Astrocyte (in vitro differentiated cells and primary cell): Measurements from ENCODE around the gene ATP13A2. TPM values are rescaled to one million over a fixed set of nuclear protein-coding genes. Genes with fewer than 3 reads are reported as not detected.
"Not testable (repeated sequence)": the region's sequence is repeated elsewhere in the genome, so short reads cannot be mapped to it uniquely, and the experiment has no call there.

Source experiments
- DNase-seq: peaks from one replicate; pipeline ENCODE4 v3.0.0-alpha.2; 2010; ENCODE audit warnings: low read depth
- FAIRE-seq: peaks from 2 replicates; lab custom pipeline; 2011; peaks lifted over from hg19 to GRCh38; lab: Jason Lieb, UNC
- H2AFZ ChIP-seq: 2 replicates; pipeline ENCODE4 v1.6.0; 2012; ENCODE audit warnings: low read depth, low read length, inconsistent platforms
- H3K27ac ChIP-seq: 2 replicates; pipeline ENCODE4 v1.5.1; 2011; ENCODE audit warnings: low read depth, low read length, inconsistent platforms
- H3K27me3 ChIP-seq: 2 replicates; pipeline ENCODE4 v1.6.0; 2011; ENCODE audit warnings: low read length, inconsistent platforms; ENCODE audit not compliant: insufficient read depth
- H3K36me3 ChIP-seq: 2 replicates; pipeline ENCODE4 v1.5.1; 2011; ENCODE audit warnings: low read length, inconsistent platforms; ENCODE audit not compliant: insufficient read depth
- H3K4me1 ChIP-seq: 2 replicates; pipeline ENCODE4 v1.5.1; 2011; ENCODE audit warnings: low read length, inconsistent platforms; ENCODE audit not compliant: insufficient read depth
- H3K4me2 ChIP-seq: 2 replicates; pipeline ENCODE4 v1.6.0; 2012; ENCODE audit warnings: low read length, inconsistent platforms
- H3K4me3 ChIP-seq: 2 replicates; pipeline ENCODE4 v1.5.1; 2011; ENCODE audit warnings: low read depth, mild to moderate bottlenecking, low read length, inconsistent platforms; ENCODE audit not compliant: insufficient read depth
- H3K79me2 ChIP-seq: 2 replicates; pipeline ENCODE4 v1.6.0; 2012; ENCODE audit warnings: mild to moderate bottlenecking, low read length, inconsistent platforms; ENCODE audit not compliant: insufficient read depth
- H3K9ac ChIP-seq: 2 replicates; pipeline ENCODE4 v1.6.0; 2012; ENCODE audit warnings: mild to moderate bottlenecking, low read length, inconsistent platforms
- H3K9me3 ChIP-seq: 2 replicates; pipeline ENCODE4 v1.5.1; 2012; ENCODE audit warnings: low read depth, mild to moderate bottlenecking, low read length, inconsistent platforms; ENCODE audit not compliant: insufficient read depth
- H4K20me1 ChIP-seq: 2 replicates; pipeline ENCODE4 v1.6.0; 2012; ENCODE audit warnings: low read length, inconsistent platforms; ENCODE audit not compliant: insufficient read depth
- H3K27ac Mint-ChIP-seq: one replicate; pipeline ENCODE4 v1.8.0; 2021; ENCODE audit warnings: mild to moderate bottlenecking, mixed read lengths; ENCODE audit not compliant: unreplicated experiment
- H3K27me3 Mint-ChIP-seq: one replicate; pipeline ENCODE4 v1.8.0; 2021; ENCODE audit warnings: low read depth, mixed read lengths; ENCODE audit not compliant: unreplicated experiment
- H3K36me3 Mint-ChIP-seq: one replicate; pipeline ENCODE4 v1.8.0; 2021; ENCODE audit warnings: low read depth, mixed read lengths; ENCODE audit not compliant: unreplicated experiment
- H3K4me1 Mint-ChIP-seq: one replicate; pipeline ENCODE4 v1.8.0; 2021; ENCODE audit warnings: low read depth, mixed read lengths; ENCODE audit not compliant: unreplicated experiment
- H3K4me3 Mint-ChIP-seq: one replicate; pipeline ENCODE4 v1.8.0; 2021; ENCODE audit warnings: mild to moderate bottlenecking, moderate library complexity, mixed read lengths; ENCODE audit not compliant: unreplicated experiment
- H3K9me3 Mint-ChIP-seq: one replicate; pipeline ENCODE4 v1.8.0; 2021; ENCODE audit warnings: mild to moderate bottlenecking, mixed read lengths; ENCODE audit not compliant: unreplicated experiment
- CTCF ChIP-seq: IDR thresholded peaks from 2 replicates; pipeline ENCODE4 v1.5.1; 2011; ENCODE audit warnings: low read depth, mild to moderate bottlenecking, inconsistent platforms, low read length, moderate library complexity; ENCODE audit not compliant: insufficient read depth
- EZH2 ChIP-seq: IDR thresholded peaks from 2 replicates; pipeline ENCODE4 v1.6.1; 2012; ENCODE audit warnings: mild to moderate bottlenecking, low read length, inconsistent platforms; ENCODE audit not compliant: insufficient read depth
- total RNA-seq: library from RNA; stranded (reverse); gene quantifications from 2 replicates; pipeline ENCODE4 v1.2.1, GENCODE V29; 2021

ATP13A2 gene
- total RNA-seq, 1 donor from 2014 or later, result 67.8 TPM

DNA sequence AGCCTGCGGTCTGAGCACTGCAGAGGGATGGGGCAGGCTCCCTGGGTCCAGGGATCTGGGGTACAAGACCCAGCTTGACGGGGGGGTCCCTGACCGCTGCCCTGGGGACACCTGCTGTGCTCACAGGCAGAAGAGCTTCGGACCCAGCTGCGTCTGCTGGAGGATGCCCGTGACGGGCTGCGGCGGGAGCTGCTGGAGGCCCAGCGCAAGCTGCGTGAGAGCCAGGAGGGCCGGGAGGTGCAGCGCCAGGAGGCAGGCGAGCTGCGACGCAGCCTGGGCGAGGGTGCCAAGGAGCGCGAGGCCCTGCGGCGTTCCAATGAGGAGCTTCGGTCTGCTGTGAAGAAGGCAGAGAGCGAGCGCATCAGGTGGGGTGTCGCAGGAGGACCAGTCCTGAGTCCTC lies 56.5 kb downstream of the ATP13A2 start:
- no peak for FAIRE-seq
- DNase-seq, result no peak
- Histone ChIP-seq H3K4me3 (no peak overlapping the region), H2AFZ (no peak overlapping the region), H4K20me1 (no peaks in the 10 kb centered on the region), H3K79me2 (no peaks in the 10 kb centered on the region), H3K36me3 (no peaks in the 10 kb centered on the region), H3K9ac (no peak overlapping the region), H3K4me1 (no peaks in the 10 kb centered on the region), H3K27ac (no peak overlapping the region), H3K9me3 (no peaks in the 10 kb centered on the region), H3K4me2 (no peak overlapping the region), H3K27me3 (no peaks in the 10 kb centered on the region)
- no peak overlapping the region for H3K4me3 Mint-ChIP-seq
- H3K36me3 Mint-ChIP-seq, result no peaks in the 10 kb centered on the region
- no peaks in the 10 kb centered on the region for H3K27me3 Mint-ChIP-seq
- no peaks in the 10 kb centered on the region for H3K9me3 Mint-ChIP-seq
- no peaks in the 10 kb centered on the region for H3K4me1 Mint-ChIP-seq
- no peak for TF ChIP-seq EZH2
- no peak for TF ChIP-seq CTCF
- H3K27ac Mint-ChIP-seq, result no peak overlapping the region

DNA sequence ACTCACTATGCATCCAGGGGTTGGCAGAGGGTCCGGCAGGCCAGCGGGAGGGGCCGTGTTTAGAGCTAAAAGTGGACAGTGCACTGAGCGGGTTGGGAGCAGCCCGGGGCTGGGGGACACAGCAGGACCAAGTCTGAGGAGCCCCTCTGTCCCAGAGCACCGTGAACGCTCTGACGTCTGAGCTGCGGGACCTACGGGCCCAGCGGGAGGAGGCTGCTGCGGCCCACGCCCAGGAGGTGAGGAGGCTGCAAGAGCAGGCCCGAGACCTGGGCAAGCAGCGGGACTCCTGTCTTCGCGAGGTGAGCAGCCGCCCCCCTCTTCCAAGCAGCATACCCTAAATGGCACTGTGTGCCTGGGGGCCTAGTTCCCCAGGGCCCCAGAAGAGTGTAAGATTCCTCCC lies 57.1 kb downstream of the ATP13A2 start:
- H3K36me3 ChIP-seq, result no peaks in the 10 kb centered on the region
- no peak overlapping the region for H3K4me3 ChIP-seq
- TF ChIP-seq EZH2 (no peak), CTCF (no peak)
- no peaks in the 10 kb centered on the region for H3K79me2 ChIP-seq
- Mint-ChIP-seq H3K4me1 (no peaks in the 10 kb centered on the region), H3K27ac (no peak overlapping the region), H3K9me3 (no peaks in the 10 kb centered on the region), H3K36me3 (no peaks in the 10 kb centered on the region), H3K27me3 (no peaks in the 10 kb centered on the region), H3K4me3 (no peak overlapping the region)
- DNase-seq, result no peak
- H3K4me2 ChIP-seq, result no peak overlapping the region
- no peaks in the 10 kb centered on the region for H3K4me1 ChIP-seq
- H3K9me3 ChIP-seq, result no peaks in the 10 kb centered on the region
- no peaks in the 10 kb centered on the region for H4K20me1 ChIP-seq
- no peak for FAIRE-seq
- H3K27ac ChIP-seq, result no peak overlapping the region
- no peak overlapping the region for H2AFZ ChIP-seq
- no peaks in the 10 kb centered on the region for H3K27me3 ChIP-seq
- H3K9ac ChIP-seq, result no peak overlapping the region

DNA sequence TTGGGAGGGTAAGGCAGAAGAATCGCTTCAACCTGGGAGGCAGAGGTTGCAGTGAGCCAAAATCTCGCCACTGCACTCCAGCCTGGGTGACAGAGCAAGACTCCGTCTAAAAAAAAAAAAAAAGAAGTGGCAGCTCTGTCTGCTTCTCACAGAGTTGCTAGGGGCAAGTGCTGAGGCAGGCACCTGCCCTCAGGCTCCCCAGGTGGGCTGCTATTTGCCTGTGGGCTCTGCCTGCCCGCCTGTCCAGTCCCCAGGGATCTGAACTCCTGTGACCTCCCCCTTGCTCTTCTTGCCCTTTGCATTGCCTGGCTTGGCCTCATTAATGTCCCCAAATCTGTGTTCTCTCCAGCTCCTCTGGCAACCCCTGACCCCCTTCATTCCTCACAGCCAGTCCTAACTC lies 59.4 kb downstream of the ATP13A2 start:
- not testable (repeated sequence) for H3K9me3 ChIP-seq, H3K4me3 Mint-ChIP-seq, H3K27ac Mint-ChIP-seq, H2AFZ ChIP-seq, FAIRE-seq, H3K9me3 Mint-ChIP-seq, H3K27me3 Mint-ChIP-seq, H3K36me3 Mint-ChIP-seq, H3K4me1 ChIP-seq, H3K9ac ChIP-seq, DNase-seq, H3K79me2 ChIP-seq, H3K27ac ChIP-seq, H3K27me3 ChIP-seq, H4K20me1 ChIP-seq, H3K4me2 ChIP-seq, H3K4me1 Mint-ChIP-seq, H3K36me3 ChIP-seq, H3K4me3 ChIP-seq

DNA sequence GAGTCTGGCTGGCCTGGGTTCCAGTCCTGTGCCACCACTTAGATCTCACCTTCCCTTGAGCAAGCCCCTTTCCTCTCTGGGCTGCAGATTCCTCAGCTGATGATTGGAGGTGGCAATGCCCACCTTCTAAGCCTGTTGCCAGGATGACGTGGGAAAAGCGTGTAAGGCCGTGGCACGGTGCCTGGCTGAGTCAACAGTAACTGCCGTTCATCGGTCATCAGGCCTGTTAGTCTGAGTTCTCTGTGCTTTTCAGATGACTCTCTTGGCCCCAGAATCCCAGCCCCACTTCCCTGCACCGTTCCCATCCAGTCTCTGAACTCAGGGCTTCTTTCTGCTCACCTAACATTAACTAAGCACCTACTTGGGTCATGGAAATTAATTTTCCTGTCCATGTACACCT lies 62.7 kb downstream of the ATP13A2 start:
- peak overlapping the region; percentile 35 for H3K9ac ChIP-seq
- not testable (repeated sequence) for H3K27me3 Mint-ChIP-seq, H3K4me1 ChIP-seq, H3K4me2 ChIP-seq, H3K4me1 Mint-ChIP-seq, H3K36me3 Mint-ChIP-seq, H3K36me3 ChIP-seq, H4K20me1 ChIP-seq, H3K79me2 ChIP-seq, H3K4me3 ChIP-seq, H3K9me3 Mint-ChIP-seq, H3K27ac ChIP-seq, FAIRE-seq, H3K9me3 ChIP-seq, H2AFZ ChIP-seq, H3K27ac Mint-ChIP-seq, H3K4me3 Mint-ChIP-seq, H3K27me3 ChIP-seq
- peak; percentile 65 for DNase-seq

DNA sequence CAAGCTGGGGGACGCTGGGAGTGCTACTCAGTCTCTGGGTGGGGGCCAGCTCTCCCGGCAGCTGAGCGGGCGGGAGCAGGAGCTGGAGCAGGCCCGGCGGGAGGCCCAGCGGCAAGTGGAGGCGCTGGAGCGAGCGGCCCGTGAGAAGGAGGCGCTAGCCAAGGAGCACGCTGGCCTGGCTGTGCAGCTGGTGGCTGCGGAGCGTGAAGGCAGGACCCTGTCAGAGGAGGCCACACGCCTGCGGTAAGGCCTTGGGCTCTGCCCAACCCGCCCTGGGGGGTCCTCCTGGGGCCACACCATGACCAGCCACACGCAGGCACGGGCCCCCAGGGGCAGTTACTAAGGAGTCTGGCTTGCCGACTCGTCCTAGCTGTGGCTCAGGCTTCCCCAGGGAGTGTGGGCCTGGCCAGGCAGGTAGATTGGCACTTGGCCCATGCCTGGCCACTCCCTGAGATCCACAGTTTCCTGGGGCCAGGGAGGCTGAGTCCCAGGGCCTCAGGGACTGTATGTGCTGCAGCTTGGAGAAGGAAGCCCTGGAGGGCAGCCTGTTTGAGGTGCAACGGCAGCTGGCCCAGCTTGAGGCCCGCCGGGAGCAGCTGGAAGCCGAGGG lies 63.3 kb downstream of the ATP13A2 start:
- not testable (repeated sequence) for H3K79me2 ChIP-seq, H3K27me3 Mint-ChIP-seq, H4K20me1 ChIP-seq, H3K4me1 ChIP-seq, H3K36me3 ChIP-seq, H3K36me3 Mint-ChIP-seq, H2AFZ ChIP-seq, H3K27me3 ChIP-seq, H3K27ac Mint-ChIP-seq, FAIRE-seq, H3K4me3 ChIP-seq, DNase-seq, H3K9ac ChIP-seq, H3K9me3 Mint-ChIP-seq, H3K4me3 Mint-ChIP-seq, H3K4me1 Mint-ChIP-seq, H3K27ac ChIP-seq, H3K4me2 ChIP-seq, H3K9me3 ChIP-seq
